SK-N-SH (cell line): ENCODE data around the gene TRPV2.

Experiments used
- CHD2 ChIP-seq: fragments of 150-350 bp; IDR thresholded peaks from 2 replicates; pipeline ENCODE4 v1.6.1; 2018; ENCODE audit warnings: low read length; ENCODE audit not compliant: partially characterized antibody
- CTCF ChIP-seq: fragments of 200-600 bp; sonication (generic); IDR thresholded peaks from 2 replicates; pipeline ENCODE4 v1.6.1; 2017; ENCODE audit warnings: antibody characterized with exemption, mild to moderate bottlenecking, moderate library complexity
- EZH2phosphoT487 ChIP-seq: fragments of 200-600 bp; sonication (generic); IDR thresholded peaks from 2 replicates; pipeline ENCODE4 v1.6.1; 2017; ENCODE audit warnings: low read depth, mixed run types, mild to moderate bottlenecking, antibody characterized with exemption, moderate library complexity, borderline replicate concordance
- JUND ChIP-seq: IDR thresholded peaks from 2 replicates; pipeline ENCODE4 v1.4.0; 2012
- MXI1 ChIP-seq: IDR thresholded peaks from 2 replicates; pipeline ENCODE4 v1.6.1; 2012; ENCODE audit warnings: mild to moderate bottlenecking, low read depth, low read length, improper control_type of control experiment
- NFIC ChIP-seq: IDR thresholded peaks from 2 replicates; pipeline ENCODE4 v1.4.0; 2012; ENCODE audit warnings: borderline replicate concordance
- PBX3 ChIP-seq: IDR thresholded peaks from 2 replicates; pipeline ENCODE4; 2012
- POLR2AphosphoS5 ChIP-seq: IDR thresholded peaks from 2 replicates; pipeline ENCODE4 v1.6.1; 2012; ENCODE audit warnings: low read depth, low read length
- RAD21 ChIP-seq: IDR thresholded peaks from 2 replicates; pipeline ENCODE4 v1.6.1; 2012; ENCODE audit warnings: mild to moderate bottlenecking, low read length
- RXRA ChIP-seq: IDR thresholded peaks from 2 replicates; pipeline ENCODE4 v1.4.0; 2012; ENCODE audit warnings: low read depth, mild to moderate bottlenecking, borderline replicate concordance
- SMC3 ChIP-seq: IDR thresholded peaks from 2 replicates; pipeline ENCODE4 v1.6.1; 2012; ENCODE audit warnings: low read depth, low read length, improper control_type of control experiment

GRCh38 chr17:16383216-16383615 lies 32.2 kb upstream of the TRPV2 start:
- no peak for TF ChIP-seq CTCF
- no peak for TF ChIP-seq POLR2AphosphoS5
- no peak for TF ChIP-seq PBX3
- TF ChIP-seq EZH2phosphoT487, result no peak
- no peak for TF ChIP-seq NFIC
- TF ChIP-seq MXI1, result no peak
- no peak for TF ChIP-seq JUND
- no peak for TF ChIP-seq CHD2
- TF ChIP-seq RXRA, result no peak
- no peak for TF ChIP-seq SMC3
- no peak for TF ChIP-seq RAD21
